IPS-15b (cell line): ENCODE results near the gene MNT.

Experiments
- H3K27me3 ChIP-seq: one replicate; pipeline ENCODE4 v1.6.1; 2013; ENCODE audit warnings: low read length; ENCODE audit not compliant: control insufficient read depth, insufficient read depth
- H3K36me3 ChIP-seq: one replicate; pipeline ENCODE4 v1.6.1; 2013; ENCODE audit warnings: low read length; ENCODE audit not compliant: control insufficient read depth, insufficient read depth
- H3K4me1 ChIP-seq: one replicate; pipeline ENCODE4 v1.6.1; 2013; ENCODE audit warnings: mild to moderate bottlenecking, low read length; ENCODE audit not compliant: control insufficient read depth, insufficient read depth
- H3K4me3 ChIP-seq: one replicate; pipeline ENCODE4 v1.5.1; 2013; ENCODE audit warnings: low read depth, low read length
- H3K9ac ChIP-seq: one replicate; pipeline ENCODE4 v1.6.1; 2013; ENCODE audit warnings: low read depth, mild to moderate bottlenecking, low read length
- H3K9me3 ChIP-seq: one replicate; pipeline ENCODE4 v1.6.1; 2013; ENCODE audit warnings: mild to moderate bottlenecking, low read length; ENCODE audit not compliant: control insufficient read depth, insufficient read depth

The MNT gene

GRCh38 chr17:2435862-2436261 lies 35.0 kb upstream of the MNT start:
- Histone ChIP-seq H3K27me3 (no peaks in the 10 kb centered on the region), H3K4me3 (no peak overlapping the region), H3K9ac (no peak overlapping the region), H3K36me3 (peaks cover 17% of the 10 kb centered on the region), H3K4me1 (peaks cover 23% of the 10 kb centered on the region), H3K9me3 (no peaks in the 10 kb centered on the region)

GRCh38 chr17:2435181-2435741 lies 34.4 kb upstream of the MNT start:
- Histone ChIP-seq H3K9me3 (no peaks in the 10 kb centered on the region), H3K4me3 (peak overlapping the region; percentile 12), H3K4me1 (peaks cover 23% of the 10 kb centered on the region), H3K27me3 (no peaks in the 10 kb centered on the region), H3K36me3 (peaks cover 17% of the 10 kb centered on the region), H3K9ac (no peak overlapping the region)

GRCh38 chr17:2433696-2434095 lies 32.8 kb upstream of the MNT start:
- H3K27me3 ChIP-seq: no peaks in the 10 kb centered on the region
- no peak overlapping the region for H3K4me3 ChIP-seq
- peaks cover 23% of the 10 kb centered on the region for H3K4me1 ChIP-seq
- no peaks in the 10 kb centered on the region for H3K9me3 ChIP-seq
- peaks cover 15% of the 10 kb centered on the region for H3K36me3 ChIP-seq
- H3K9ac ChIP-seq: no peak overlapping the region

GRCh38 chr17:2427910-2428309 lies 27.1 kb upstream of the MNT start:
- Histone ChIP-seq H3K9me3 (no peaks in the 10 kb centered on the region), H3K9ac (no peak overlapping the region), H3K36me3 (peaks cover 1% of the 10 kb centered on the region)

GRCh38 chr17:2427215-2427614 lies 26.4 kb upstream of the MNT start:
- H3K9me3 ChIP-seq: no peaks in the 10 kb centered on the region
- no peaks in the 10 kb centered on the region for H3K4me1 ChIP-seq
- no peaks in the 10 kb centered on the region for H3K36me3 ChIP-seq
- H3K4me3 ChIP-seq: no peak overlapping the region
- H3K9ac ChIP-seq: no peak overlapping the region
- no peaks in the 10 kb centered on the region for H3K27me3 ChIP-seq

More at GRCh38 chr17:2427910-2428309, 27.1 kb upstream of the MNT start:
- no peak overlapping the region for H3K4me3 ChIP-seq
- H3K27me3 ChIP-seq: no peaks in the 10 kb centered on the region
- H3K4me1 ChIP-seq: no peaks in the 10 kb centered on the region

GRCh38 chr17:2423271-2423670 lies 22.4 kb upstream of the MNT start:
- Histone ChIP-seq H3K4me3 (no peak overlapping the region), H3K9ac (no peak overlapping the region), H3K9me3 (no peaks in the 10 kb centered on the region), H3K36me3 (peaks cover 27% of the 10 kb centered on the region), H3K27me3 (no peaks in the 10 kb centered on the region), H3K4me1 (no peaks in the 10 kb centered on the region)

- Histone ChIP-seq H3K36me3 (peaks cover 27% of the 10 kb centered on the region), H3K9ac (no peak overlapping the region), H3K4me1 (no peaks in the 10 kb centered on the region), H3K9me3 (no peaks in the 10 kb centered on the region), H3K27me3 (no peaks in the 10 kb centered on the region), H3K4me3 (no peak overlapping the region)
Observed at GRCh38 chr17:2421315-2422147, 20.7 kb upstream of the MNT start.

GRCh38 chr17:2420176-2420575 lies 19.3 kb upstream of the MNT start:
- H3K4me3 ChIP-seq: no peak overlapping the region

GRCh38 chr17:2419486-2419885 lies 18.6 kb upstream of the MNT start:
- no peaks in the 10 kb centered on the region for H3K9me3 ChIP-seq
- no peak overlapping the region for H3K9ac ChIP-seq

More at GRCh38 chr17:2420176-2420575, 19.3 kb upstream of the MNT start:
- Histone ChIP-seq H3K36me3 (peaks cover 28% of the 10 kb centered on the region), H3K27me3 (no peaks in the 10 kb centered on the region), H3K4me1 (no peaks in the 10 kb centered on the region), H3K9ac (no peak overlapping the region), H3K9me3 (no peaks in the 10 kb centered on the region)

GRCh38 chr17:2418572-2418971 lies 17.7 kb upstream of the MNT start:
- H3K9me3 ChIP-seq: no peaks in the 10 kb centered on the region
- no peaks in the 10 kb centered on the region for H3K4me1 ChIP-seq
- H3K27me3 ChIP-seq: no peaks in the 10 kb centered on the region
- peaks cover 42% of the 10 kb centered on the region for H3K36me3 ChIP-seq
- H3K4me3 ChIP-seq: no peak overlapping the region
- no peak overlapping the region for H3K9ac ChIP-seq

More at GRCh38 chr17:2419486-2419885, 18.6 kb upstream of the MNT start:
- Histone ChIP-seq H3K27me3 (no peaks in the 10 kb centered on the region), H3K4me3 (no peak overlapping the region), H3K4me1 (no peaks in the 10 kb centered on the region), H3K36me3 (peaks cover 35% of the 10 kb centered on the region)

- H3K9ac ChIP-seq: no peak overlapping the region
- H3K9me3 ChIP-seq: no peaks in the 10 kb centered on the region
- H3K4me3 ChIP-seq: no peak overlapping the region
- peaks cover 35% of the 10 kb centered on the region for H3K36me3 ChIP-seq
- no peaks in the 10 kb centered on the region for H3K4me1 ChIP-seq
- H3K27me3 ChIP-seq: no peaks in the 10 kb centered on the region
Observed at GRCh38 chr17:2416010-2416734, 15.3 kb upstream of the MNT start.
